Neuron (in vitro differentiated cells): ENCODE measurements around the gene SKA1.
"Not testable (repeated sequence)": the region's sequence is repeated elsewhere in the genome, so short reads cannot be mapped to it uniquely, and the experiment has no call there.

Experiments
- H2AFZ ChIP-seq: one replicate; pipeline ENCODE4 v1.6.1; 2013; ENCODE audit warnings: low read depth, mild to moderate bottlenecking, inconsistent platforms, low read length, moderate library complexity
- H3K27me3 ChIP-seq: one replicate; pipeline ENCODE4 v1.6.1; 2013; ENCODE audit warnings: low read length; ENCODE audit not compliant: insufficient read depth
- H3K36me3 ChIP-seq: one replicate; pipeline ENCODE4 v1.6.1; 2013; ENCODE audit warnings: low read length; ENCODE audit not compliant: insufficient read depth
- H3K4me1 ChIP-seq: one replicate; pipeline ENCODE4 v1.6.1; 2013; ENCODE audit warnings: low read length; ENCODE audit not compliant: insufficient read depth
- H3K4me3 ChIP-seq: 2 replicates; pipeline ENCODE4 v1.5.1; 2013; ENCODE audit warnings: mild to moderate bottlenecking, low read length, moderate library complexity
- H3K9me3 ChIP-seq: one replicate; pipeline ENCODE4 v1.6.1; 2013; ENCODE audit warnings: low read length

Gene SKA1

DNA sequence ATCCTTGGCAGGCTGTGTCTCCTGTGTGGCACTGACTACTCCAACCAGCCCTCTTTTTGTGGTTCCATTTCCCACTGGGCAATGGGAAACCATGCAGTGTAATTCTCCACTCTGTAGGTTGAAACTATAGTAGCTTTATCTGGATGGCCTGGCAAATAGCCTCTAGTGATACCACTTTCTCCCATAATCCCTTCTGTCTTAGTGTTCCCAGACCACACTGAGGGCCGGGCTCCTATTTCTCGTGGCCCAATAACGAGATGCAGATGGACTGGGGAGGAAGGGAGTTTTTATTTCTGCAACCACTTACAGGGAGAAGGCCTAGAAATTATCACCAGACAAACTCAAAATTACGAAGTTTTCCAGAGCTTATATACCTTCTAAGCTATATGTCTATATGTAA, 24.7 kb downstream of the SKA1 start:
- H3K36me3 ChIP-seq: peaks cover 2% of the 10 kb centered on the region
- H3K4me3 ChIP-seq: no peak overlapping the region
- H3K4me1 ChIP-seq: no peaks in the 10 kb centered on the region
- no peaks in the 10 kb centered on the region for H3K9me3 ChIP-seq
- H2AFZ ChIP-seq: no peak overlapping the region
- no peaks in the 10 kb centered on the region for H3K27me3 ChIP-seq

GRCh38 chr18:50400438-50400837, 25.6 kb downstream of the SKA1 start:
- not testable (repeated sequence) for H3K9me3 ChIP-seq, H3K4me3 ChIP-seq, H3K4me1 ChIP-seq, H3K27me3 ChIP-seq, H3K36me3 ChIP-seq, H2AFZ ChIP-seq

DNA sequence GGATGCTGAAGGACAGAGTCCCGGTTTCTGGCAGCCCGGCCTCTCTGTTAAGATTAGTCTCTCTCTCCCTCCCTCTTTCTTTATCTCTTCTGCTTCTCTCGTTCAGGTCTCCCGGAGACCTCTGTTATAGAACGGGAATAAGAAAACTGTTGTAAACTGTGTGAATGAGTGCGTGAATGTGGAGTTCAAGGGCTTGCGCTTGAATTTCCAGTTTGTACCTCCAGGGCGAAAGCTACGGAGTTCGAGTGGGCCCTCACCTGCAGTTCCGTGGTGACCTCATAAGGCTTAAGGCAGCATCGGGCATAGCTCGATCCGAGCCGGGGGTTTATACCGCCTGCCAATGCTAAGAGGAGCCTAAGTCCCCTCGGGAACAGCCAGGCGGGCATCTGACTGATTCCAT, 26.4 kb downstream of the SKA1 start:
- no peak overlapping the region for H3K4me3 ChIP-seq
- H3K4me1 ChIP-seq: peaks cover 11% of the 10 kb centered on the region
- H3K36me3 ChIP-seq: no peaks in the 10 kb centered on the region
- no peaks in the 10 kb centered on the region for H3K9me3 ChIP-seq
- no peaks in the 10 kb centered on the region for H3K27me3 ChIP-seq
- no peak overlapping the region for H2AFZ ChIP-seq

DNA sequence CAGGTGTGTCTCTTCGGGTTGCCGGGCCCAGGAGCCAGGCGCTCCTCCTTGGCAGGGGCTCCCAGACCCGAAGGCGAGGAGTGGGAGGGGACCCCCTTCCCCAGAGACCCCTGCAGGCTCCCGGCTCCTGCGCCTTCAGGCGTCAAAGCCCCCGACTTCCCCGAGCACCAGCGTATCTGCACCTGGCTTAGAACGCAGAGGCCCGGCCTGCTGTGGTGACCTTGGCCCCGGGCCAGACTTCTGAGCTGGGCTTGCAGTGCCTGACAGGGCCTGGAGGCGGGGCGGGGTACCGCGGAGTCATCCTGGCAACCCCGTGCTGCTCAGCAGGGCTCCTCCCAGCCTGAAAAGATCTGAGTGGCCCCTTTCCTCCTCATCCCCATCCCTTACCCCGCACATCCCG, 27.0 kb downstream of the SKA1 start:
- H3K4me1 ChIP-seq: peaks cover 11% of the 10 kb centered on the region
- H3K27me3 ChIP-seq: no peaks in the 10 kb centered on the region
- no peak overlapping the region for H3K4me3 ChIP-seq

DNA sequence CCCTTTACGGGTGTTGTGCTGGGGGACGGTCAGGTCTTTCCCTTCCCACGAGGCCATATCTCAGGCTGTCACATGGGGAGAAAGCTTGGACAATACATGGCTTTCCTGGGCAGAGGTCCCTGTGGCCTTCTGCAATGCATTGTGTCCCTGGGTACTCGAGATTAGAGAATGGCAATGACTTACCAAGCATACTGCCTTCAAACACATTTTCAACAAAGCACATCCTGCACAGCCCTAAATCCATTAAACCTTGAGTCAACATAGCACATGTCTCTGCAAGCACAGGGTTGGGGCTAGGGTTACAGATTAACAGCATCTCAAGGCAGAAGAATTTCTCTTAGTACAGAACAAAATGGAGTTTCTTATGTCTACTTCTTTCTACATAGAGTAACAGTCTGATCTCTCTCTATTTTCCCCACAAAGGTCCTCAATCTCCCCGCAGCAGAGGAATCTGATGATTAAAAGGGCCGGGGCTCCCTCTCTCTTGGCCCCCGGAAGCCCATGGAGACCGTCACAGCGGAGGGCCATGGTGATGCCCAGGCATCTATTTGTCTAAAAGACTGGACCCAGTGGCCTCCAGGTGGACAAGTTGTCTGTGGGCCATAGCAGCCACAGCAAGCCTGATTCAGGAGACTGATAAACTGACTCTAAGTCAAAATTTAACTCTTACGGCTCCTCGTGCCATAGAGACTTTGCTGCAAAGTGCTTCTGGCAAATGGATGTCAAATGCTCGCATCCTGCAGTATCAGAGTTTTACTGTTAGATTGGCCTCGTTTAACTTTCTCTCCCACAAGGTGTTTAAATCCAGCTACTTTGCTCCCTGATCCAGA, 30.1 kb downstream of the SKA1 start:
- H3K27me3 ChIP-seq, H3K36me3 ChIP-seq, H3K9me3 ChIP-seq, H2AFZ ChIP-seq, H3K4me3 ChIP-seq: not testable (repeated sequence)
- H3K4me1 ChIP-seq: peaks cover 11% of the 10 kb centered on the region

More for the DNA sequence above, 27.0 kb downstream of the SKA1 start:
- Histone ChIP-seq H2AFZ (no peak overlapping the region), H3K36me3 (no peaks in the 10 kb centered on the region), H3K9me3 (no peaks in the 10 kb centered on the region)

GRCh38 chr18:50405582-50406271, 30.9 kb downstream of the SKA1 start:
- Histone ChIP-seq H3K27me3 (no peaks in the 10 kb centered on the region), H3K9me3 (no peaks in the 10 kb centered on the region), H2AFZ (no peak overlapping the region), H3K4me1 (peaks cover 11% of the 10 kb centered on the region), H3K36me3 (no peaks in the 10 kb centered on the region), H3K4me3 (no peak overlapping the region)

GRCh38 chr18:50409236-50409635, 34.4 kb downstream of the SKA1 start:
- Histone ChIP-seq H2AFZ (no peak overlapping the region), H3K9me3 (peaks cover 2% of the 10 kb centered on the region), H3K4me1 (peaks cover 11% of the 10 kb centered on the region), H3K36me3 (no peaks in the 10 kb centered on the region), H3K4me3 (no peak overlapping the region), H3K27me3 (no peaks in the 10 kb centered on the region)

DNA sequence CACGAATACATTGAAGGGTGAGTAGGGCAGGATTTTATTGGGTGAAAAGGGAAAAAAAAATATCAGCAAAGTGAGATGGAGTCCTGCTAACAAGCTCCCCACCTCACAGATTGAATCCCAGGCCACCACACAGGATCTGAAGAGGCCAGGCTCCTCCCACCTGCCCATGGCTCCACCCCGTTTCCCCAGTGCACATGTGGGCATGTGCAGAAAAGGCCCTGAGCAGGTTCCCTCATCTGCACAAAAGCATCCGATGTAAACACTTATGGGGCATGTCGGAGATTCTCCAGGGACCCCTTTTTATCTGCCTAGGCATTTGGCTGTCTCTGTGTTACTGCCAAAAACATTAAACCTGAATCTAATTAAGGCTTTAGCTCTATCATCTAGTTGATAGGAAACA, 35.2 kb downstream of the SKA1 start:
- Histone ChIP-seq H3K36me3 (no peaks in the 10 kb centered on the region), H3K9me3 (peaks cover 2% of the 10 kb centered on the region), H2AFZ (no peak overlapping the region), H3K4me1 (peaks cover 11% of the 10 kb centered on the region), H3K27me3 (no peaks in the 10 kb centered on the region), H3K4me3 (no peak overlapping the region)

GRCh38 chr18:50410894-50411293, 36.0 kb downstream of the SKA1 start:
- Histone ChIP-seq H3K27me3 (no peaks in the 10 kb centered on the region), H3K36me3 (no peaks in the 10 kb centered on the region), H2AFZ (no peak overlapping the region), H3K4me1 (peaks cover 2% of the 10 kb centered on the region), H3K4me3 (no peak overlapping the region), H3K9me3 (peaks cover 2% of the 10 kb centered on the region)

DNA sequence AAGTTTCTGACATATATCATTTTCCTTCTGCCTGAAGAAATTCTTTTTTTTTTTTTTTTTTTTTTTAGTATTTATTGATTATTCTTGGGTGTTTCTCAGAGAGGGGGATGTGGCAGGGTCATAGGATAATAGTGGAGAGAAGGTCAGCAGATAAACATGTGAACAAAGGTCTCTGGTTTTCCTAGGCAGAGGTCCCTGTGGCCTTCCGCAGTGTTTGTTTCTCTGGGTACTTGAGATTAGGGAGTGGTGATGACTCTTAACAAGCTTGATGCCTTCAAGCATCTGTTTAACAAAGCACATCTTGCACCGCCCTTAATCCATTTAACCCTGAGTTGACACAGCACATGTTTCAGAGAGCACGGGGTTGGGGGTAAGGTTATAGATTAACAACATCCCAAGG, 42.0 kb downstream of the SKA1 start:
- not testable (repeated sequence) for H2AFZ ChIP-seq, H3K9me3 ChIP-seq, H3K27me3 ChIP-seq, H3K4me3 ChIP-seq, H3K4me1 ChIP-seq, H3K36me3 ChIP-seq

DNA sequence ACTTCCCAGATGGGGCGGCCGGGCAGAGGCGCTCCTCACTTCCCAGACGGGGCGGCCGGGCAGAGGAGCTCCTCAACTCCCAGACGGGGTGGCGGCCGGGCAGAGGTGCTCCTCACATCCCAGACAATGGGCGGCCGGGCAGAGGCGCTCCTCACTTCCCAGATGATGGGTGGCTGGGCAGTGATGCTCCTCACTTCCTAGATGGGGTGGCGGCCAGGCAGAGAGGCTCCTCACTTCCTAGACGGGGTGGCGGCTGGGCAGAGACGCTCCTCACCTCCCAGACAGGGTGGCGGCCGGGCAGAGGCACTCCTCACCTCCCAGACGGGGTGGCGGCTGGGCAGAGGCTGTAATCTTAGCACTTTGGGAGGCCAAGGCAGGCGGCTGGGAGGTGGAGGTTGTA, 42.9 kb downstream of the SKA1 start:
- not testable (repeated sequence) for H3K36me3 ChIP-seq, H3K9me3 ChIP-seq, H3K4me1 ChIP-seq, H2AFZ ChIP-seq, H3K4me3 ChIP-seq, H3K27me3 ChIP-seq

GRCh38 chr18:50418650-50419049, 43.8 kb downstream of the SKA1 start:
- no peak overlapping the region for H3K4me3 ChIP-seq
- H3K27me3 ChIP-seq: peaks cover 3% of the 10 kb centered on the region
- H3K4me1 ChIP-seq: no peaks in the 10 kb centered on the region
- H3K9me3 ChIP-seq: peaks cover 3% of the 10 kb centered on the region
- no peaks in the 10 kb centered on the region for H3K36me3 ChIP-seq
- H2AFZ ChIP-seq: no peak overlapping the region

DNA sequence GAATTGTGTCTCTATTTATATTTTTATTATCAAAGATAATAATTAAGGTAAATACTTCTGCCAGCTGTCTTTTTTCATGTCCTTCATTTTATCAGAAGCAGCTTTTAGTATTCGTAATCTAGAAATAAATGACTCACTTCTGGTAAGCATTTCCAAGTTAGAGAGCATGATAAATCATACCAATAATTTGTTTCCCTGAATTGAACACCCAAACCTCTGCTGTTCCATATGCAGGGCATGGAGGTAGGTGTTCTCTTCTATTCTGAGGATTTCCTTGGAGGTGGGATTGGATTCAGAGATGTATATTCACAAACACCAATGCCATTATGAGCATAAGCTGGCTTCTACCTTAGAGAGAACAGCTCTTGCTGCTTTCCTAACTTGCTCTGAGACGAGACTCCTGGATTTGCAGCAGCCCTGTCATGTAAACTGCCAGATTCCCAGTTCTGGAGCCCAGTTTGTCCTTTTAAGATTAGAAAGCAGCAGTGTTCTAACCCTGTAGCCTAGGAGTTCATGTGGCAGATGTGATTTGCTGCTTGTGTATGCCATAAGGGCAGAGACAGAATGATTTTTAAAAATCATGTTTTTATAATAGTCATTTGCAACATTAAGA, 47.5 kb downstream of the SKA1 start:
- Histone ChIP-seq H3K27me3 (peaks cover 6% of the 10 kb centered on the region), H3K36me3 (no peaks in the 10 kb centered on the region), H3K4me1 (no peaks in the 10 kb centered on the region), H2AFZ (no peak overlapping the region), H3K4me3 (no peak overlapping the region), H3K9me3 (peaks cover 3% of the 10 kb centered on the region)
